Vagina (tissue), 2 donors: Measurements from ENCODE around the gene CEMIP. TPM values are rescaled to one million over a fixed set of nuclear protein-coding genes. Genes with fewer than 3 reads are reported as not detected.

ENCODE experiments used
- DNase-seq, 2 donors: peaks; one replicate each; pipeline ENCODE4 v3.0.0-alpha.2; 2017; ENCODE audit errors: extremely low spot score in 2 of 2
- H3K27ac ChIP-seq: fragments of 200-600 bp; sonication (generic); one replicate; pipeline ENCODE4 v1.5.1; 2019
- H3K27me3 ChIP-seq: fragments of 200-600 bp; sonication (generic); one replicate; pipeline ENCODE4 v1.5.1; 2019
- H3K36me3 ChIP-seq, 2 donors: fragments of 200-600 bp; sonication (generic); one replicate each; pipeline ENCODE4 v1.5.1; 2017 to 2019
- H3K4me1 ChIP-seq: fragments of 200-600 bp; sonication (generic); one replicate; pipeline ENCODE4 v1.5.1; 2019
- H3K4me3 ChIP-seq, 2 donors: fragments of 200-600 bp; sonication (generic); 1 replicate in 1 of 2; 2 replicates in 1 of 2; pipeline ENCODE4 v1.5.1; 2016 to 2019
- H3K9me3 ChIP-seq: fragments of 200-600 bp; sonication (generic); one replicate; pipeline ENCODE4 v1.5.1; 2019
- POLR2A ChIP-seq, 2 donors: fragments of 450-650 bp; IDR thresholded peaks; one replicate each; pipeline ENCODE4 v1.6.1; 2017; ENCODE audit warnings: antibody characterized with exemption in 2 of 2, mild to moderate bottlenecking in 2 of 2, moderate library complexity in 2 of 2
- POLR2AphosphoS5 ChIP-seq, 2 donors: sonication (generic); formaldehyde crosslinking; IDR thresholded peaks; one replicate each; pipeline ENCODE4 v1.9.0; 2017; ENCODE audit warnings: antibody characterized with exemption in 2 of 2, mild to moderate bottlenecking in 2 of 2, low read depth in 1 of 2; ENCODE audit not compliant: insufficient read depth in 1 of 2
- intact Hi-C: fragments of 100-400 bp; cut with DNase I; formaldehyde crosslinking; loops from one replicate; pipeline ENCODE4 v1.15.1; 2023
- total RNA-seq: library from RNA; depleted of rRNA; stranded (reverse); fragments of >200 nt; gene quantifications from one replicate; pipeline ENCODE4 v1.2.3, GENCODE V29; 2016
- TF ChIP-seq, protein P1 (sequence below), 3 experiments: fragments of 450-650 bp in 2 of 3; fragments of 200-600 bp in 1 of 3; sonication (generic) in 1 of 3; IDR thresholded peaks; one replicate each; pipeline ENCODE4 v1.5.1; 2017 to 2019; ENCODE audit warnings: antibody characterized with exemption in 3 of 3, mild to moderate bottlenecking in 2 of 3, moderate library complexity in 2 of 3

Gene CEMIP
- total RNA-seq, 1 donor from 2014 or later = 0.74 TPM

DNA sequence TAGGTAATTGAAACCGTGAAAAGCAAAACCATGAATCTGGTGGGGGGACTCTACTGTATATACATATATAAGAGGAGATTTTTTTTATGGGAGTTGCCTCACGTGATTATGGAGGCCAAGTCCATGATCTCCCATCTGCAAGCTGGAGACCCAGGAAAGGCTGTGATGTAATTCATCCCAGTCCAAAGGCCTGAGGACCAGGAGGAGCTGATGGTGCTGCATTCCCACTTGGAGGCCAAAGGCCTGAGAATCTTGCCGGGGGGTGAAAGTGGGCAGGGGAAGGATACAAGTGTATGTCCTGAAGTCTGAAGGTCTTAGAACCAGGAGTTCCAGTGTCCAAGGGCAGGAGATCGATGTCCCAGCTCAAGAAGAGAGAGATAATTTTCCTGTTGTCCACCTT is 37.1 kb upstream of the CEMIP start:
- H3K27ac ChIP-seq = no peak overlapping the region
- H3K9me3 ChIP-seq = no peaks in the 10 kb centered on the region
- no peak overlapping the region for H3K4me3 ChIP-seq
- DNase-seq = peak; percentile 25 to 37
- intact Hi-C loops = no loop called here
- TF ChIP-seq POLR2A (IDR thresholded peaks at IDR 0.05) (no peak), POLR2AphosphoS5 (IDR thresholded peaks at IDR 0.05; ENCODE audit: insufficient read depth in 1 of 2, low read depth in 1 of 2) (no peak)
- TF ChIP-seq, protein P1, sequence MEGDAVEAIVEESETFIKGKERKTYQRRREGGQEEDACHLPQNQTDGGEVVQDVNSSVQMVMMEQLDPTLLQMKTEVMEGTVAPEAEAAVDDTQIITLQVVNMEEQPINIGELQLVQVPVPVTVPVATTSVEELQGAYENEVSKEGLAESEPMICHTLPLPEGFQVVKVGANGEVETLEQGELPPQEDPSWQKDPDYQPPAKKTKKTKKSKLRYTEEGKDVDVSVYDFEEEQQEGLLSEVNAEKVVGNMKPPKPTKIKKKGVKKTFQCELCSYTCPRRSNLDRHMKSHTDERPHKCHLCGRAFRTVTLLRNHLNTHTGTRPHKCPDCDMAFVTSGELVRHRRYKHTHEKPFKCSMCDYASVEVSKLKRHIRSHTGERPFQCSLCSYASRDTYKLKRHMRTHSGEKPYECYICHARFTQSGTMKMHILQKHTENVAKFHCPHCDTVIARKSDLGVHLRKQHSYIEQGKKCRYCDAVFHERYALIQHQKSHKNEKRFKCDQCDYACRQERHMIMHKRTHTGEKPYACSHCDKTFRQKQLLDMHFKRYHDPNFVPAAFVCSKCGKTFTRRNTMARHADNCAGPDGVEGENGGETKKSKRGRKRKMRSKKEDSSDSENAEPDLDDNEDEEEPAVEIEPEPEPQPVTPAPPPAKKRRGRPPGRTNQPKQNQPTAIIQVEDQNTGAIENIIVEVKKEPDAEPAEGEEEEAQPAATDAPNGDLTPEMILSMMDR (IDR thresholded peaks at IDR 0.05) = no peak
- H3K36me3 ChIP-seq = no peaks in the 10 kb centered on the region
- H3K4me1 ChIP-seq = peaks cover 11% of the 10 kb centered on the region
- no peaks in the 10 kb centered on the region for H3K27me3 ChIP-seq

DNA sequence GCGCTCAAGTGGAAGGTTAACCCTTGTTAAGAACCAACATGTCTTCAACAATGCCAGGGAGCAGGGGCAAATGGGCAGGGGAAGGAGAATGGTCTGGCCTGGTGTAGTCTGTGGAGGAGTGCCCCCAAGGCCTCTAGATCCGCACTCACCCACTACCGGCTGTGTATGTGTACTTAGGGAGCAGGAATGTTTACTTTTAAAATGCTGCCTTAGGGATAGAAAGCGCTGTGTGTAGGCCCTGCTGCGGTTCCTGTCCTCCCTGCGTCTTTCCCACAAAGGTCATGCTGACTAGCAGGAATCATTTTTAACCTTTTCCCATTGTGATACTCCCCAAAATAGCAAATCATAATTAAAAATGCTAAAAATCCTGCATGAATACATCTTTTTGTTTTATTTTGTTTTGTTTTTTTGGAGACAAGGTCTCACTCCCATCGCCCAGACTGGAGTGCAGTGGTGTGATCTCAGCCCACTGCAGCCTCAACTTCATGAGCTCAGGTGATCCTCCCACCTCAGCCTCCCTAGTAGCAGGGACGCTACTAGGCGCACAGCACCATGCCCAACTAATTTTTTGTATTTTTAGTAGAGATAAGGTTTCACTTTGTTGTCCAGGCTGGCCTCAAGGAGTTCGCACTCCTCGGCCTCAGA is 35.9 kb upstream of the CEMIP start:
- H3K4me1 ChIP-seq = peaks cover 11% of the 10 kb centered on the region
- no peaks in the 10 kb centered on the region for H3K27me3 ChIP-seq
- no peak for TF ChIP-seq POLR2AphosphoS5 (IDR thresholded peaks at IDR 0.05; ENCODE audit: insufficient read depth in 1 of 2, low read depth in 1 of 2)
- TF ChIP-seq, protein P1 (IDR thresholded peaks at IDR 0.05) = no peak
- no peak for TF ChIP-seq POLR2A (IDR thresholded peaks at IDR 0.05)
- H3K36me3 ChIP-seq = no peaks in the 10 kb centered on the region
- H3K9me3 ChIP-seq = no peaks in the 10 kb centered on the region
- no peak overlapping the region for H3K27ac ChIP-seq
- intact Hi-C loops = no loop called here
- H3K4me3 ChIP-seq = no peak overlapping the region
- DNase-seq = peak; percentile 6 to 16

DNA sequence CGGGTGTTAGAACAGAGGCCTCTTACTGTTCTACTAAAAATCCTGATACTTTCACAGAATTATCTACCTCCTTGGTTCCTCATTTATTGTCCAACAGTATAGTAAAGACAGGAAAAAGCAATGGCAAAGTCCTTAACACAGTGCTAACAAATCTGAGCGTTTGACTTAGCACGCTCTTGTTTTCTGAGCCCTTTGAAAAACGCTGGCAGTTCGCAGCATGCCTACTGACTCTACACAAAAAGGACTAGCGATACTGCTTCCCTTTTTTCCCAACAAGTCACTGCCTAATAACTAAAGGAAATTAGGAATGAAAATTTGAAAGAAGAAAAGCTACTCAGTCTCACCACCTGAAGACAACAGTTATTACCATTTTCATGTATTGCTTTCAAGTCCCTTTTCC is 34.8 kb upstream of the CEMIP start:
- H3K27ac ChIP-seq = no peak overlapping the region
- H3K4me1 ChIP-seq = peaks cover 11% of the 10 kb centered on the region
- no peaks in the 10 kb centered on the region for H3K36me3 ChIP-seq
- no peak for DNase-seq
- H3K9me3 ChIP-seq = no peaks in the 10 kb centered on the region
- TF ChIP-seq POLR2AphosphoS5 (IDR thresholded peaks at IDR 0.05; ENCODE audit: insufficient read depth in 1 of 2, low read depth in 1 of 2) (no peak), POLR2A (IDR thresholded peaks at IDR 0.05) (no peak)
- TF ChIP-seq, protein P1 (IDR thresholded peaks at IDR 0.05) = no peak
- intact Hi-C loops = no loop called here
- no peaks in the 10 kb centered on the region for H3K27me3 ChIP-seq
- H3K4me3 ChIP-seq = no peak overlapping the region

DNA sequence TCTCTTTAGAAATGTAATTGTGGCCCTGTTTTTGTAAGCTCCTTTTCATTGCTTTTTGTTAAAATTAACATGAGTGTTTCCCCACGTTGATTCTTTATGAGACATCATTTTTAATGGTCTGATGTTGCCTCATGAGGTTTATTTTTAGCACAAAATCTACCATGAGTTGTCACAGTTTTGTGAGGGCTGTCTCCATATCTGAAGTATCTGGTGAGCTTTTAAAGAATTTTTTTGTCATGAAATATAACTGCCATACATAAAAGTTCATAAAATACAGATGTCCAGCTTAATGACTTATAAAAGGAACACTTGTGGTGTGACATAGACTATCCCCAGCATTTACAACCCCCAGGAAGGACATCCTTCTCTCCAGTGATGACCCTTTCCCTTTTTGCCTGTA is 34.3 kb upstream of the CEMIP start:
- Histone ChIP-seq H3K27ac (no peak overlapping the region), H3K4me1 (peaks cover 11% of the 10 kb centered on the region), H3K9me3 (no peaks in the 10 kb centered on the region), H3K27me3 (no peaks in the 10 kb centered on the region), H3K4me3 (no peak overlapping the region), H3K36me3 (no peaks in the 10 kb centered on the region)
- intact Hi-C loops = no loop called here
- DNase-seq = no peak
- TF ChIP-seq POLR2AphosphoS5 (IDR thresholded peaks at IDR 0.05; ENCODE audit: insufficient read depth in 1 of 2, low read depth in 1 of 2) = no peak
- no peak for TF ChIP-seq POLR2A (IDR thresholded peaks at IDR 0.05)
- TF ChIP-seq, protein P1 (IDR thresholded peaks at IDR 0.05) = no peak

DNA sequence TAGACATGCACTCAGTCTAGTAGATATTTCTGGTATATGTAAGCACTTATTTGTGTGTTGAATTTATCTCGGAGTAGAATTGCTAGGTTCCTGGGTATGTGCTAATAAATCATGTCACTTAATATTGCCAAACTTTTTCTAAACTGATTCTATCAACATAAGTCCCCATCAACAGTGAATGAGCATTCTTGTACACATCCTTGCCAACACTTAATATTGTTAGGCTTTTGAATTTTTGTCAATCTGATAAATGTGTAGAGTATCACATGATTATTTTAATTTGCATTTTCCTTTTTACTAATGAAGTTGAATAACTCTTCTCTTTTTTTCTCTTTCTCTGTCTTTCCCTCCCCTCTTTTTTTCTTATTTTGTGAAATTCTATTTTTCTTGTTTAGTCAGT is 33.3 kb upstream of the CEMIP start:
- H3K4me1 ChIP-seq = peaks cover 11% of the 10 kb centered on the region
- no peaks in the 10 kb centered on the region for H3K36me3 ChIP-seq
- H3K27ac ChIP-seq = no peak overlapping the region
- TF ChIP-seq POLR2AphosphoS5 (IDR thresholded peaks at IDR 0.05; ENCODE audit: insufficient read depth in 1 of 2, low read depth in 1 of 2) (no peak), POLR2A (IDR thresholded peaks at IDR 0.05) (no peak)
- TF ChIP-seq, protein P1 (IDR thresholded peaks at IDR 0.05) = no peak
- H3K9me3 ChIP-seq = no peaks in the 10 kb centered on the region
- H3K27me3 ChIP-seq = no peaks in the 10 kb centered on the region
- intact Hi-C loops = no loop called here
- no peak overlapping the region for H3K4me3 ChIP-seq
- no peak for DNase-seq
